Dermis microvascular lymphatic vessel endothelial cell (primary cell): ENCODE results near the gene SPEM2. TPM values are rescaled to one million over a fixed set of nuclear protein-coding genes. Genes with fewer than 3 reads are reported as not detected.

Experiments
- DNase-seq, 2 donors: peaks; one replicate each; pipeline versions ENCODE4 v3.0.0 to v3.0.0-alpha.2; 2010; ENCODE audit warnings: low read depth in 2 of 2
- total RNA-seq: library from RNA; depleted of rRNA; stranded (reverse); fragments of >200 nt; gene quantifications from 2 replicates; pipeline ENCODE4 v1.2.1, GENCODE V29; 2014

SPEM2 gene
- total RNA-seq, result not detected in 2 replicates

GRCh38 chr17:7425316-7425715, at the start of gene SPEM2:
Gene SPEM2, plus strand, starts transcription at chr17:7425616. Its CDS starts 73 bp downstream, at chr17:7425689.
- no peak for DNase-seq

- DNase-seq, result no peak
Observed at GRCh38 chr17:7379134-7379533, 46.3 kb upstream of the SPEM2 start.

DNA sequence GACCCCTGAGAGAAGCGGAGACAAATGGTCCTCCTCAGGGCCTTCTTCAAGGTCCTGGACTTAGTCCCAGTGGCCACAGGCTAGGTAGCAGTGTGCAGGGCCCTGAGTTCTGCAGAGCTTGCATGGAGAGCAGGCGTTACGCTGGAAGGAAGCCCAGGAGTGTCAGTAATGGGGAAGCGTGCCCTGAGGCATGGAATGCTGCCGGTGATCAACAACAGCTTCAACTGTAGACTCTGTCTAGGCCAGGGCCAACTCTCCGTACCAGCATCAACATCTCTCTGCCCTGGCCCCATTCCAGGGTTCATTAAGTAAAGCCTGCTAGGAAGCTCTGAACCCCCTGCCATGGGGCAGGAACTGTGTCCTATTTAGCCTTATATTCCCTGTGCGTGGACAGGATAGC, 45.1 kb upstream of the SPEM2 start:
- no peak for DNase-seq

- no peak for DNase-seq
Observed at GRCh38 chr17:7380855-7381683, 44.3 kb upstream of the SPEM2 start, which contains the start of gene TNK1. Gene TNK1, plus strand, starts transcription at chr17:7381089. Its CDS starts 1,838 bp downstream, at chr17:7382927.

DNA sequence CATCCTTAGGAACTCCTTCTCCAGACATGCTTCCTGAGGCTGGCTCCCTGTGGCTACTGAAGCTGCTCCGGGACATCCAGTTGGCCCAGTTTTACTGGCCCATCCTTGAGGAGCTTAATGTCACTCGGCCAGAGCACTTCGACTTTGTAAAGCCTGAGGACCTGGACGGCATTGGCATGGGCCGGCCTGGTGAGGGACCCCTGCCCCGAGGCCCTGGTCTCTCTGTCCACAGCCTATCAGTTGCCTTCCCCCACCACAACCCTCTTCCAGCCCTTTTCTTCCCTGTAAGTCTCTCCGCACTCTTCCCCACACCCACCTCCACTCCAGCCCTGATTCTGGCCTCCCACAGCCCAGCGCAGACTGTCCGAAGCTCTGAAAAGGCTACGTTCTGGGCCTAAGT, 42.5 kb upstream of the SPEM2 start:
- no peak for DNase-seq

DNA sequence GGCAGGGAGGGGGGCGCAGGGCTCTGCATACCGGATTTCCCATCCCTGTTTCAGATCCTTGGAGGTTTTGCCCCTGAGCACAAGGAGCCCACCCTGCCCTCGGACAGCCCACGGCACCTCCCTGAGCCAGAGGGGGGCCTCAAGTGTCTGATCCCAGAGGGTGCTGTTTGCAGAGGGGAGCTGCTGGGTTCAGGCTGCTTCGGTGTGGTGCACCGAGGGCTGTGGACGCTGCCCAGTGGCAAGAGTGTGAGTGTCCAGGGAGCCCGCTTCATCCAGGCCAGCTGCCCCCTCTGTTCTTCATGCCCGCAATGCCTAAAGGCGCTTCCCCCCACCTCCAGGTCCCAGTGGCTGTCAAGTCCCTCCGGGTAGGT, 42.1 kb upstream of the SPEM2 start:
- DNase-seq, result no peak

GRCh38 chr17:7383742-7384488, 41.5 kb upstream of the SPEM2 start:
- DNase-seq, result peak in 1 of 2 donors; percentile 44

DNA sequence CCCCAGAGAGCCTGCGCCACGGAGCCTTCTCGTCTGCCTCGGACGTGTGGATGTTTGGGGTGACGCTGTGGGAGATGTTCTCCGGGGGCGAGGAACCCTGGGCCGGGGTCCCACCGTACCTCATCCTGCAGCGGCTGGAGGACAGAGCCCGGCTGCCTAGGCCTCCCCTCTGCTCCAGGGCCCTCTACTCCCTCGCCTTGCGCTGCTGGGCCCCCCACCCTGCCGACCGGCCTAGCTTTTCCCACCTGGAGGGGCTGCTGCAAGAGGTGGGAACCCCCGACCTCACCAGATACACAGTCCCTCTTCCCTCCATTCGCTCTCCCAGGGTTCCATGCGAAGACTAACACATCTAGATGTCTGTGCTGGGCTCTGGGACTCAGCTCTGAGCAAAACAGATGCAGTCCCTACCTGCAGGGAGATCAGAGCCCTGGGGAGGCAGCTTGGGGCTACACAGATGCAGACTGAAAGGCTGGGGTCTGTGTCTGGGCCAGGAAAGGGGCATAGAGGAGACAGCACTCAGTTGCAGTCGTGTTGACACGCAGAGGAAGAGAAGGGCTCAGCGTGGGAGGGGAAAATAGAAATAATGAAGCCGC, 40.8 kb upstream of the SPEM2 start:
- DNase-seq, result no peak

- no peak for DNase-seq
Observed at GRCh38 chr17:7388856-7389255, 36.6 kb upstream of the SPEM2 start.

DNA sequence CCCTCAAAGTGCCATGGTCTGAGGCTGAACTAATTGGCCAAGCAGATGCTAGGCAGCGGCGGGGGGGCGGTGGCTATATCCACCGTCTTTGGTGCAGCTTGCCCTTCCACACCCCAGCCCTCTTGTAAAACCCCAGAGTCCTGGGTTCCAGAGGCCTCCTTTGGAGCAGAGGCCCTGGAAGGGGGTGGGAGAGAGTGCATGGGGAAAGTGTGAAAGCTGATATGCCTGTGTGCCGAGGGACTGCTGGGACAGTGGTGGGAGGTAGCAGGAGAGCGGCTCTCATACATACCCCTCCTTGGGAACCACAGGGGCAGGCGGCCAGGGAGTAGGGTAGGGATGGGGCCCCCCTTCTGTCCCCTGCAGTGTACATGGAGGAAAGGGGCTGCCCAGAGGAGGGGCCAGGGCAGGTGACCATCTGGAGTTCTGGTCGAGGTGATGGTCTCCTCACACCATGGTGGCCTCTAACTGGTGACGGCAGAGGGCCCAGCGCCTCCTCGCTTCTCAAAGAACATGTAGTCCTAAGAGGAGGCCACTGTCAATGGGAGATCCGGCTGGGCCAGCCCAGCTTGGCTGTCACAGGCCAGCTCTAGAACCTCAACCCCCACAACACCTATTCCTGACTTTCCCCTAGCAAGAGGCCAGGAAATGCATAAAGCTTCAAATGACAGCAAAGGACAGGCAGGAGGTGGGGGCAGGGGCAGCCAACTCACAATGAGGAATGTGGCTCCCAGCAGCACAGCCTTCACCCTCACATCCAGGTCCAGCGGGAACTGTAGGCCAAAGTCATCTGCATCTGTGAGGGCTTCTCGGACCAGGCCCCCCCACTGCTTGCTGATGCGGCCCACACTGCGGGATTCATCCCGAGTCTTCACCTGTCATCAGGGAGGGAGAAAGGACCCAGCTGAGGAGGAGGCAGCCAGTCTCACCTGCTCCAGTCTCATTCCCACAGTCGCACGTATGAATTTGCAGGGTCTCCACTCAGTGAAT, 35.2 kb upstream of the SPEM2 start:
- no peak for DNase-seq

GRCh38 chr17:7391307-7391706, 34.1 kb upstream of the SPEM2 start:
- DNase-seq, result peak; percentile 40 to 43

- no peak for DNase-seq
Observed at GRCh38 chr17:7392696-7393612, 32.5 kb upstream of the SPEM2 start.

GRCh38 chr17:7393613-7394451, 31.6 kb upstream of the SPEM2 start:
- DNase-seq, result no peak

DNA sequence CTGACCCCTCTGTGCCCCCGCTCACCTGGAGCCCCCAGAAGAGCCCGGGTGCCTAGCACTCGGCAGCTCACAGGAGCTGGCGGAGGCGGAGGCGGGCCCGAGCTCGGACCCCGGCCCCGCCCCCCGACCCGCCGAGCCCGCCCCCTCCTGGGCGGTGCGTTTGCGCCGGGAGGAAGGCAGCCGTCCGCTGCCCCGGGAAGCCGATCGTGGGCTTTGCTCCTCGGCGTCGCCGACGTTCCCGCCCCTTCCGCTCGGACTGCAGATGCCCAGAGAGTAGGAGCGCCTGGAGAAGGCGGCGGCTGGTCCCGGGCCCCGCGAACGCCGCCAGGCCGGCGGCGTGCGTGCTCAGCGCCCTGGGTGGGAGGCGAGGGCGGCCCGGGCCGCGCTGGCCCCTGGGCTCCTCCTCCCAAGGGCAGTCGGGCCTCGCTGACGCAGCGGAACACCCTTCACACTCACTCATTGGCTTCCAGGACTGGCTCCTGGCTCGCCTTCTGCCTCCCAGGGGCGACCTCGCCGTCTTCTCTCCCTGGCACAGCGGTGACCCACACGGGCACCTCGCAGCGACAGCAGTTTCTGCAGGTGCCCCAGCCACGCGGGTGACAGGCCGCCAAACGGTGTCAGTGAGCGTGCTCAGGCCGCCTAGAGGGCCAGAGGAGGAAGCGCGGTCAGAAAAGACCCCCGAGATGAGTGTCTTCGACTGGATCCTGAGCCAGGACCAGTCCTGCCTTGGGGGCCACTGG, 30.8 kb upstream of the SPEM2 start, which contains the start of gene PLSCR3:
TSS of gene PLSCR3 (minus strand) at position 74 of the 740 bp plus-strand sequence. CDS start 415 bp downstream, outside the sequence.
- DNase-seq, result peak; percentile 48 to 88

DNA sequence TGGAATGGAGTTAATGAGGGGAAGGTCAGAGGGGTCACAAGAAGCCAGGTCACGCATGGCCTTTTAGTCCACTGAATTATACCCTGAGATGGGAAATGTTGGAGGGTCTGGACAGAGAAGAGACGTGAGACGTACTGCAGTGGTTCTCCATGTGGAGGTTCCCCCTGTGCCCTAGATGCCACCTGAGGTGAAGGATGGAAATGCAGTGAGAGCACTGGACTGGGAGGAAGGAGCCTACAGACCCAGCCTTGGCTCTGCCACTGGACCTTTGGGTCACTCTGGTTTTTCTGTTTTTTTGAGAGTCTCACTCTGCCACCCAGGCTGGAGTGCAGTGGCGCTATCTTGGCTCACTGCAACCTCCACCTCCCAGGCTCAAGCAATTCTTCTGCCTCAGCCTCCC, 29.3 kb upstream of the SPEM2 start:
- no peak for DNase-seq

GRCh38 chr17:7398612-7399011, 26.8 kb upstream of the SPEM2 start:
- no peak for DNase-seq

- DNase-seq, result no peak
Observed at GRCh38 chr17:7403043-7403726, 22.2 kb upstream of the SPEM2 start.

GRCh38 chr17:7403727-7403976, 21.8 kb upstream of the SPEM2 start:
- no peak for DNase-seq
